ENCODE data around the gene VPS45.

VPS45 gene

DNA sequence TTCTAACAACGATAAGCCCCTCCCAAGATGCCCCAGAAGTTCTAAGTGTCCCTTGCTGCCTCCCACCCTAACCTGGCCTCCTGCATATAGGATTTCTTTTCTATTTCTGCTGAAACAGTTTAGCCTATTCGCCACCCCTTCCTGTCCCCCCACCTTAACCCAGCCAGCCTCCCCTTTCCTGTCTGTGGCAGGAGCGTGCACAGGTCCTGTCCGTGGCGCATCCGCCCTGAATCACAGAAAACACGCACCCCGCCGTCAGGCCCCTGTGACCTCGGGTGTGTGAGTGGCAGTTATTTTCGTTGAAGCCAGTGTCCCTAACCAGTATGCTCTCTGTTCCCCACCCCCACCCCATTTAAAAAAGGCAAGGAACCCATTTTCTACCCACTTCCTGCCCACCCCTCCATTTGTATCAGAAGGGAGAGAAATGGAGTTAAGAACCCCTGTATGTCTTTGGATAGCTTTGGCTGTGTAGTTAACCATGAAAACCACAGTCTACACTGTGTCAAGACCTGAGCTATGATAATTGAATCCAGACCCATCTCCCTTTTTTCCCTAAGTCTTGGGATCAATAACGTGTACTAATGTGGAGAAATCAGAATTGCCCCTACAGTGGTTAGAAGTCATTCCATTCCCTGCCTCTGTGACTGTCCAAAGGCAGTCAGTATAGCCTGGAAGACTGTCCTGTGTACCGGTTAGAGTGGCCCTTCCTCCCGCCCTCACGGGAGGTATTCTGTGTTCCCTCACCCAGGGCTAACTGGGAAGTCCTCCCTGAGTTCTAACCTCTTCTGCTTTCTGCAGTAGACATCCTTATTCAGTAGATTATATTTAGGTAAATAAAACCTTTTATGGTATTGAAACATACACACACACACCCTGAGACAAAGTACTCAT, 84.0 kb downstream of the VPS45 start:
- no peaks in the 10 kb centered on the region for H3K9me3 ChIP-seq (ENCODE audit: control insufficient read depth, insufficient read depth, low read length)
- H3K27me3 ChIP-seq (ENCODE audit: control insufficient read depth, insufficient read depth, low read length), result peaks cover 26% of the 10 kb centered on the region
- H3K36me3 ChIP-seq (ENCODE audit: control insufficient read depth, insufficient read depth, low read length), result peaks cover 12% of the 10 kb centered on the region
- peak overlapping the region; percentile 47 for H3K9ac ChIP-seq (ENCODE audit: low read depth, low read length)
- H3K4me3 ChIP-seq (ENCODE audit: low read depth, low read length), result peak overlapping the region; percentile 82
- peaks cover 3% of the 10 kb centered on the region for H3K4me1 ChIP-seq (ENCODE audit: control insufficient read depth, insufficient read depth, low read length)

DNA sequence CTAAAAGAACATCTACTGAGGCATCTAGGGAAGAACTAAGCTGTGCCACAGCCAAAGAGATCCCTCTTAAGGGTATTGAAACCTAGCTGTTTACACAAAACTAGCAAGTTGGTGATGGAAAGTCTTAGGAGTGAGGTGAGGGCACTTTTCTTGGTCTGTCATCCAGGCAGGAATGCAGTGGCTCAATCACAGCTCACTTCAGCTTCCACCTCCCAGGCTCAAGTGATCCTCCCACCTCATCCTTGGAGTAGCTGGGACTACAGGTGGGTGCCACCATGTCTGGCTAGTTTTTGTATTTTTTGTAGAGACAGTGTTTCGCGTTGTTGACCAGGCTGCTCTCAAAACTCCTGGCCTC, 84.6 kb downstream of the VPS45 start:
- peaks cover 14% of the 10 kb centered on the region for H3K36me3 ChIP-seq (ENCODE audit: control insufficient read depth, insufficient read depth, low read length)
- H3K4me1 ChIP-seq (ENCODE audit: control insufficient read depth, insufficient read depth, low read length), result peaks cover 3% of the 10 kb centered on the region
- H3K9me3 ChIP-seq (ENCODE audit: control insufficient read depth, insufficient read depth, low read length), result no peaks in the 10 kb centered on the region
- peak overlapping the region; percentile 2 for H3K4me3 ChIP-seq (ENCODE audit: low read depth, low read length)
- H3K9ac ChIP-seq (ENCODE audit: low read depth, low read length), result no peak overlapping the region
- H3K27me3 ChIP-seq (ENCODE audit: control insufficient read depth, insufficient read depth, low read length), result peaks cover 24% of the 10 kb centered on the region

DNA sequence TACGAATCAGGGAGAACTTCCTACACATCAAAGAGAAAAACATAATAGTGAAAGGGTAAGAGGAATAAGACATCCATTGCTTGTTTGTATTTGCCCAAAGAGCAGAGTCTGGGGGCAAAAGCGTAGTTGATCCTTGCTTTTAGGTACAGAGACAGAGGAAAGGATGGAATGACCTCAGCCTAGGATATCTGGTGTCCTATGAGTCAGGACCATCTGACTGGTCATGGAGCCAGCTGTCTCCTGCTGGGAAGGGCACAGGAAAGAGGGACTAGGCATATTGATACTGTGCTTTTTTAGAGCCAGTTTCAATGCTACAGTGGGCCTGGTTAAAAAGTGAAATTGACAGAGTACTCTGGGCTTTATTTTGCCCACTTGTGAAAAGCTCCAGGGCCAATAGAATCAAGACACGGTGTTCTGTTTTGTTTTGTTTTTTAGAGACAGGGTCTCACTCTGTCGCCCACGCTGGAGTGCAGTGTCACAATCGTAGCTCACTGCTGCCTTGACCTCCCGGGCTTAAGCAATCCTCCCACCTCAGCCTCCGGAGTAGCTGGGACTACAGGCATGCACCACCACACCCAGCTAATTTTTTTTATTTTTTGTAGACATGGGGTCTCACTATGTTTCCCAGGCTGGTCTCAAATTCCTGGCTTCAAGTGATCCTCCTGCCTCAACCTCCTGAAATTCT, 85.3 kb downstream of the VPS45 start:
- Histone ChIP-seq H3K36me3 (ENCODE audit: control insufficient read depth, insufficient read depth, low read length) (peaks cover 16% of the 10 kb centered on the region), H3K9ac (ENCODE audit: low read depth, low read length) (no peak overlapping the region), H3K27me3 (ENCODE audit: control insufficient read depth, insufficient read depth, low read length) (peaks cover 20% of the 10 kb centered on the region), H3K4me3 (ENCODE audit: low read depth, low read length) (no peak overlapping the region), H3K4me1 (ENCODE audit: control insufficient read depth, insufficient read depth, low read length) (peaks cover 3% of the 10 kb centered on the region), H3K9me3 (ENCODE audit: control insufficient read depth, insufficient read depth, low read length) (no peaks in the 10 kb centered on the region)

DNA sequence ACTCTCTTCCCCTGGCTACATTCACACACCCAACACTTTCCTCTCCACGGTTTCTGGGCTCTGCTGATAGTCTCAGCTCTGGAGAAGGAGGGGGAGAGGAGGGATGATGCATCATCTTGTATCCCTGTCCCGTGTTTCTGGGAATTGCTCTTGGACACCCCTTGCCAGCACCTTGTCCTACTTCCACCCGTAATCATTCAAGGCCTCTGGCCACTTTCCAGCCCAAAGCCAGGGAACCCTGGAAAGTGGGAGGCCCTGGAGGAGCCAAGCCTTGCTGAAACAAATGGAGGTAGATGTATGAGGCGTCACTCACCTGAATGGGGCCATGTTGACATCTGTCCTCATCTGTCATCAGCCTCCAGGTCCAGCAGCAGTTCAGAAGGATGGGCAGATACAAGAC, 86.6 kb downstream of the VPS45 start:
- Histone ChIP-seq H3K9me3 (ENCODE audit: control insufficient read depth, insufficient read depth, low read length) (no peaks in the 10 kb centered on the region), H3K4me3 (ENCODE audit: low read depth, low read length) (no peak overlapping the region), H3K9ac (ENCODE audit: low read depth, low read length) (no peak overlapping the region), H3K36me3 (ENCODE audit: control insufficient read depth, insufficient read depth, low read length) (peaks cover 16% of the 10 kb centered on the region), H3K27me3 (ENCODE audit: control insufficient read depth, insufficient read depth, low read length) (peaks cover 8% of the 10 kb centered on the region), H3K4me1 (ENCODE audit: control insufficient read depth, insufficient read depth, low read length) (peaks cover 3% of the 10 kb centered on the region)

DNA sequence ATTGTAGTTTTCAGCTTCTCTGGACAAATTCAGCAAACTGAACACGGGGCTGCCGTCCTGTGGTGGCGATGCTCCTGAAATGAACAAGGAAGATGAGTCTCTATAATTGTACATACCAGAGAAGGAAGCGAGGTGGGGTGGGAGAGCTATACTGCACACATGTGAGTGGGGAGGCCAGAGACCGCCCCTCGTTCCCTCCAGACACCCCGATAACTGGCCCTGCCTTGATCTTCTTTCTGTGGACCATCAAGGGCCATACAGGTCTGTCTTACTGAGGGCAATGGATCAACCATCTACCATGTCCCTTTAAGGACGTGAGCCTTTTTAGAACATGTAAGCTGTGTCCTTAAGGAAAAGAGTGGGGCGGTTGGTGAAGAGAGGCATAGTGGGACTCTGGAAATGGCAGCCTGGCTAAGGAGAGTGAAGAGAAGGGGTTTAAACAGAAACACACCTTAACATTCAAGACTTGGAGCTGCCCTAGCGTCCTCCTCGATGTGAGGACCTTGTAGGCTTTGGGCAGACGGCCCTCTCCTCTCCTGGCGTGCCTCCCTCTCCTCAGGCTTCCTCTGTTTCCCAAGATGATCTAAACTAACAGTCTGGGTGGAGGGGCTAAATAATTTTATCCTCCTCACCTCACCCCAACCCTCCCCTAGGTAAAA, 88.0 kb downstream of the VPS45 start:
- Histone ChIP-seq H3K36me3 (ENCODE audit: control insufficient read depth, insufficient read depth, low read length) (peaks cover 22% of the 10 kb centered on the region), H3K4me1 (ENCODE audit: control insufficient read depth, insufficient read depth, low read length) (peaks cover 3% of the 10 kb centered on the region), H3K4me3 (ENCODE audit: low read depth, low read length) (no peak overlapping the region), H3K27me3 (ENCODE audit: control insufficient read depth, insufficient read depth, low read length) (peaks cover 6% of the 10 kb centered on the region), H3K9me3 (ENCODE audit: control insufficient read depth, insufficient read depth, low read length) (no peaks in the 10 kb centered on the region), H3K9ac (ENCODE audit: low read depth, low read length) (no peak overlapping the region)

DNA sequence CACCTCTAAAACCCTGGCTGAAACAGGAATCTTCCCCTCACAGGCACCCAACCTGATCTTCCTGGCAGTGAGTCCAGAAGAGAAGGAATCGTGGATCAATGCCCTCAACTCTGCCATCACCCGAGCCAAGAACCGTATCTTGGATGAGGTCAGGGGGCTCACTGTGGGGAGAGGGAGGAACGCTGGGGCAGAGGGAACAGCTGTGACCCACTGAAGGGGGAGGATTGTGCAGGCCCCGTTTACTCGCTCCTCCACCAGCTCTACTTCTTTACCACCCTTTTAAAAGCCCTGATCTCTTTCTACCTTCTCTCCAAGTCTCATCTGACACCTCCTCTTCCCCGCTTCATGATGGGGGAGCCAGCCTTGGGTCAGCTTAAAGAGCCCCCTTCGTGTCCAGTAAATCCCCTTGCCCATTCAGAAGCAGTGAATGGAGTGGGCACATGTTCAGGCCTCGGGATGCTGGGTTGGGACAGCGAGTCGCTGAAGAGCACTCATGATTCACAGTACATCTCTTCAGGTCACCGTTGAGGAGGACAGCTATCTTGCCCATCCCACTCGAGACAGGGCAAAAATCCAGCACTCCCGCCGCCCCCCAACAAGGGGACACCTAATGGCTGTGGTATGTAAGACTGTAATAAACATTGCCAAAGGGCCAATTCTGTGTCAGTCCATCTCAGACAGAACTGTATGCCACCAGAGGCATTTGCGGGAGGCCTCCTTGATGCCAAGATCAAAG, 89.5 kb downstream of the VPS45 start:
- Histone ChIP-seq H3K9ac (ENCODE audit: low read depth, low read length) (no peak overlapping the region), H3K27me3 (ENCODE audit: control insufficient read depth, insufficient read depth, low read length) (no peaks in the 10 kb centered on the region), H3K4me1 (ENCODE audit: control insufficient read depth, insufficient read depth, low read length) (peaks cover 7% of the 10 kb centered on the region), H3K4me3 (ENCODE audit: low read depth, low read length) (no peak overlapping the region), H3K36me3 (ENCODE audit: control insufficient read depth, insufficient read depth, low read length) (peaks cover 22% of the 10 kb centered on the region), H3K9me3 (ENCODE audit: control insufficient read depth, insufficient read depth, low read length) (no peaks in the 10 kb centered on the region)

DNA sequence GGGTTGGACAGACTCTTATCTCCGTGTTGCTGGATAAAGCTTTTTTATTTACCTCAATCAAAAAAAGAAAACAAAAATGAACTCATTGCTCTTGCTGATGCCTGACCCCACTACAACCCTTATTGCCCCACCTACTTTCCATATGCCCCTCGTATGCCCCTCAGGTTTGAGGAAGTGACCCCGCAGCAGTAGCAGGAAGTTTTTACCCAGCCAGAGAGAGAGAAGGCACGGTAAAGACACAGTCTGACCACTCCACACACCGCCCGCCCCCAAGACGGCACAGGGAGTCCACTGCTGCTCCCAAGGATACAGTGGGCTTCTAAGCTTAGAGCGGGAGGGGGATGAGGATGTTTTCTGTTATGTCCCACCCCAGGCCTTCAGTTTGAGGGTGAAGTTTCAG, 92.0 kb downstream of the VPS45 start:
- H3K4me3 ChIP-seq (ENCODE audit: low read depth, low read length), result no peak overlapping the region
- peaks cover 14% of the 10 kb centered on the region for H3K36me3 ChIP-seq (ENCODE audit: control insufficient read depth, insufficient read depth, low read length)
- peaks cover 22% of the 10 kb centered on the region for H3K4me1 ChIP-seq (ENCODE audit: control insufficient read depth, insufficient read depth, low read length)
- H3K9me3 ChIP-seq (ENCODE audit: control insufficient read depth, insufficient read depth, low read length), result no peaks in the 10 kb centered on the region
- H3K9ac ChIP-seq (ENCODE audit: low read depth, low read length), result no peak overlapping the region
- H3K27me3 ChIP-seq (ENCODE audit: control insufficient read depth, insufficient read depth, low read length), result no peaks in the 10 kb centered on the region

DNA sequence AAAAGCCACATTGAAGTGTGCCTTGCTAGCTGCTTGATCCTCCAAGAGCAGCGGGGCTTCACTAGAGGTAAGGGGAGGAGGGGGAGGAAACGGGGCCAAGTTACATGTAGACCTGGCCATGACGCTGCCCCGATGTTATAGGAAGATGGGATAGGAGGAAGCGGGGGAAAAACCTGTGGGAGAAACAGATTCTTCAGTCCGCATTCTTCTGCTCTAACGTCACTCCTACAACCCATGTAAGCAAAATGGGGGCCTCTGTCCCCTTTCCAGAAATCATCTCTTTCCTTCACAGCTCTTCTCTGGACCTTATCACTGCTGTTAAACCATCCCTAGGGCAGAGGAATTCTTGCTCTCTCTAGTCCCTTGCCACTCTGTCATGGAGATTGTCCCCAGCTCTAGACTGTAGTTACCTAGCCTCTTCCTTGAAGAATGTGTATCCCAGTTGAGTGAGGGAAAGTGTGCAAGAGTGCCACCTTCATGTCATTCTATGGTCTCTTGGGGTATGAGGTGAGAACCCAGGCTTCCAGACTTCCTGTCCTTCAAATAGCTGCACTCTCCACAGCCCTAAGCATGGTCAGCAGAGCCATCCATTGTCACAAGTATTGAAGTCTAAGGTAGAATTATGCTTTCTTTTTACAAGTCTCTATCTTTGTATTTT, 93.5 kb downstream of the VPS45 start:
- Histone ChIP-seq H3K9ac (ENCODE audit: low read depth, low read length) (no peak overlapping the region), H3K4me1 (ENCODE audit: control insufficient read depth, insufficient read depth, low read length) (peaks cover 26% of the 10 kb centered on the region), H3K27me3 (ENCODE audit: control insufficient read depth, insufficient read depth, low read length) (no peaks in the 10 kb centered on the region), H3K36me3 (ENCODE audit: control insufficient read depth, insufficient read depth, low read length) (peaks cover 10% of the 10 kb centered on the region), H3K9me3 (ENCODE audit: control insufficient read depth, insufficient read depth, low read length) (no peaks in the 10 kb centered on the region), H3K4me3 (ENCODE audit: low read depth, low read length) (no peak overlapping the region)

DNA sequence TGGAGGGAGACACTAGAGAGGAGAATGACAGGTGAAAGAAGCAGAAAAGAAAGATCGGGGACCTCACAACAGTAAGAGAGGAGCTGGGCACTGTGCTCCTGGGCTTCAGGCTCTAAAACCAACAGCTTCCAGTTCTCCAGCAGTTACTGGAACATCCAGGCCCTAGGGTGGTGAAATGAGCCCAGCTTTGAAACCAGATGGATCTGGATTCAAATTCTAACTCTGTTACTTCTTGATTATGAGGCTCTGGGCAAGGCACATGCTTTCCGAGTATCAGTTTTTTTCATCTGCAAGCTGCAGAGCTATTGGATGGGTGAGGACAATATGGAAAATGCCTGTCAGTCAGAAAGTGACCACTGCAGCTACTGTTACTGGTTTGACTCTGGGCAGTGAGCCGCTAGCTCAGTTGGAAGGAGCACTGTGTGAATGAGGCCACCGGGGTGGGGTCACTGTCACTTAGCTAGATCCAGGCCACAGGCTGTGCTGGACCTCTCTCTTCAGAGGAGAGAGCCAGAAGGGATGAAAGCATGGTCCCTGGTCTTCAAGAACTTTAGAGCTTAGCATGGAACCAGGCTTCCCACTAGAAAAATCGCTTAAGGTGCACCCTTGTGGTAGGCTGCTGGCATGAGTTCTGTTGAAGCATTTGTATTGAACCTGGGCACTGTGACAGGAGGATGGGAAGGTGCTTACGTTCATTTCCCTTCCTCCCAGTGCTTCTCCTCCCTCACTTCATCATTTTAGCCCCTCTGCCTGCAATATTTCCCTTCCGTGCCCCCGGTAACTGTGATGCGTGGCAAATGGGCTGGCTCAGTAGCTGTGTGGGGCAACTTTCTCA, 94.4 kb downstream of the VPS45 start:
- H3K4me3 ChIP-seq (ENCODE audit: low read depth, low read length), result peak overlapping the region; percentile 51
- H3K4me1 ChIP-seq (ENCODE audit: control insufficient read depth, insufficient read depth, low read length), result peaks cover 26% of the 10 kb centered on the region
- H3K9ac ChIP-seq (ENCODE audit: low read depth, low read length), result peak overlapping the region; percentile 80

DNA sequence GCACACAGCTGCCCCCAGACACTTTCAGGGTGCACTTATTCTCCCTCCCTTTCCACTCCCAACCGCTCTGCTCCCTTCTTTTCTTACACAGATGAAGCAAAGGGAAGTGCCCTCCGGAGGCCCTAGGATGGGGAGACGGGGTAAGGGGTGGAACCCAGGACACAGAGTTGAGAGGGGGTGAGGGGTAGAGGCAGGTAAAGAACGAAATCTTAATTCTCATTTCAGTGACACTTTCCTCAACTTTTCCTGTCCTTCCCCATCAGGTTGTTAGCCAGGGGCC, 94.9 kb downstream of the VPS45 start:
- Histone ChIP-seq H3K9ac (ENCODE audit: low read depth, low read length) (peak overlapping the region; percentile 80), H3K9me3 (ENCODE audit: control insufficient read depth, insufficient read depth, low read length) (no peaks in the 10 kb centered on the region), H3K36me3 (ENCODE audit: control insufficient read depth, insufficient read depth, low read length) (peaks cover 7% of the 10 kb centered on the region), H3K27me3 (ENCODE audit: control insufficient read depth, insufficient read depth, low read length) (no peaks in the 10 kb centered on the region), H3K4me3 (ENCODE audit: low read depth, low read length) (peak overlapping the region; percentile 51), H3K4me1 (ENCODE audit: control insufficient read depth, insufficient read depth, low read length) (peaks cover 26% of the 10 kb centered on the region)

More for the DNA sequence above, 94.4 kb downstream of the VPS45 start:
- peaks cover 10% of the 10 kb centered on the region for H3K36me3 ChIP-seq (ENCODE audit: control insufficient read depth, insufficient read depth, low read length)
- H3K27me3 ChIP-seq (ENCODE audit: control insufficient read depth, insufficient read depth, low read length), result no peaks in the 10 kb centered on the region
- no peaks in the 10 kb centered on the region for H3K9me3 ChIP-seq (ENCODE audit: control insufficient read depth, insufficient read depth, low read length)
